Stimulated activated CD8-positive, alpha-beta memory T cell treated with anti-CD3 and anti-CD28 coated beads, Interleukin-7, amount 100 ng/mL, for 48 hours (primary cell): ENCODE data around the gene ING4.

ENCODE experiments used
- DNase-seq, 2 donors: peaks; one replicate each; pipeline ENCODE4 v3.0.0-alpha.2; 2020; ENCODE audit warnings: low read depth in 1 of 2; ENCODE audit errors: extremely low read depth in 1 of 2

Gene ING4

DNA sequence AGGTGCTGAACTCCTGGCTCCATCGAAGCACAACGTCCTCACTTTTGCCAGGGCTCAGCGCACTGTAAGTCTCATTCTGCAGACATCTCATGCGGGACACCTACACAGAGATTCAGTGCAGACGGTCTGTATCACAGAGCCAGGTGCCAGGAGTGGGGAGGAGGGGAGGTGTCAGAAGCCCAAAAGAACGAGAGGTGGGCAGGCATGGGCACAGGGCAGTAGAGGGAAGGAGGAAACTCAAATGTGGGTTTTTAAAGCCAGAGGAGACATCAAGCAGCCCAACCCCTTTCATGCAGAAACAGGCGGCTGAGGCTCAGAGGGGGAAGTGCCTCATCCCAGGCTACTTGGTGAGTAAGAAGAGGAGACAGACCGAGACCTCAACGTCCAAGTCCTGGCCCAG, 24.6 kb downstream of the ING4 start:
- no peak for DNase-seq

DNA sequence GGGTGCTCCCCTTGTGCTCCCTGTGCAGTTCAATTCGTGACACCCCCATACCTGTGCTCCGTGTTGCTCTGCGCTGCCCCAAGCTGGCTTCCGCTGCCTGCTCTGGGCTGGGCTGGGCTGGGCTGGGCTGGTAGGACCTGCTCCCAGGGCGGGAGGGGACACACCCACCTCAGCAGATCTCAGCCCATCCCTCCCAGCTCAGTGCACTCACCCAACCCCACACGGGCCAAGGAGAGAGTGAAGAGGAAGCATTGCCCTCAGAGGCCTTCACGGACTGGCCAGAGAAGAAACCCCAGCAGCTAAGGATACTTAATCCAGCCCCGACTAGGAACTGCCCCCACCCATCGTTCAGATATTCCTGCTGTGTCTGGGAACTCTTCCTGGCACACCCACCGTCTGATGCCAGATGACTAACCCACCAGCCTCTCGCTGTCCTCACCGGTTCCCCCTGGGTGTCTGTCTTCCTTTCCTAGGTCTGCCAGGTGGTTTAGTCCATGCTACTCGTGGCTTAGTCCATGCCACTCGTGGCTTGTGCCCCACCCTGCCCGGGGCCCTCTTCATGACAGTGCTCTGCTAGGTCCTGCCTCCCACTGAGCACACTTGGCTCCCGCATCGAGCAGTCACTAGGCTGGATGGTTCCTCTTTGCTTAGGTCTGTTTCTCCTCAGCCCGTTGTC, 26.9 kb downstream of the ING4 start, which contains the start of gene LPAR5:
Gene LPAR5 (minus strand): TSS at position 104 of the 676 bp plus-strand sequence. CDS start 14,711 bp downstream, outside the sequence.
- DNase-seq = no peak

DNA sequence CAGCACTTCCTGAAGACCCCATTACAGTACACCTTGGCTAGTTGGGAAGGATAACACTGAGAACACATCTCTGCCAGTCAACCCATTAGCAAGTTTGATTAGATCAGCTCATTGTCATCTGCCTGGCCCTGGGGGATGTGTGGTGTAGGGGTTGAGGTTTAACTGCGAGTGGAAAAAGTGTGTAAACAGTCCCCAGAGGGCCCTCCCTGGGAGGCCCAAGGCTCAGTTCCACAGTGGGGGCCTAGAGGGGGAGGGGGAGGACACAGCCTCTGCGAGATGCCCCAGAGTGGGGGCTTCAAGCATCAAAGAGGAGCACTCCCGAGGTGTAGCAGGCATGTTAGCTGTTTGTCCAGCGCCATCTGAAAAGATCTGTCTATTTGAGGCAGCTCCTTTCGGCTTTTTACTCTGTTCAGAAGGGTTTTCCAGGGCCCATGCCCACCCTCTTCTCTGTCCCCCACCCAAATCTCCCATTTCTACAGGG, 27.5 kb downstream of the ING4 start:
- DNase-seq = peak; percentile 54 to 72

DNA sequence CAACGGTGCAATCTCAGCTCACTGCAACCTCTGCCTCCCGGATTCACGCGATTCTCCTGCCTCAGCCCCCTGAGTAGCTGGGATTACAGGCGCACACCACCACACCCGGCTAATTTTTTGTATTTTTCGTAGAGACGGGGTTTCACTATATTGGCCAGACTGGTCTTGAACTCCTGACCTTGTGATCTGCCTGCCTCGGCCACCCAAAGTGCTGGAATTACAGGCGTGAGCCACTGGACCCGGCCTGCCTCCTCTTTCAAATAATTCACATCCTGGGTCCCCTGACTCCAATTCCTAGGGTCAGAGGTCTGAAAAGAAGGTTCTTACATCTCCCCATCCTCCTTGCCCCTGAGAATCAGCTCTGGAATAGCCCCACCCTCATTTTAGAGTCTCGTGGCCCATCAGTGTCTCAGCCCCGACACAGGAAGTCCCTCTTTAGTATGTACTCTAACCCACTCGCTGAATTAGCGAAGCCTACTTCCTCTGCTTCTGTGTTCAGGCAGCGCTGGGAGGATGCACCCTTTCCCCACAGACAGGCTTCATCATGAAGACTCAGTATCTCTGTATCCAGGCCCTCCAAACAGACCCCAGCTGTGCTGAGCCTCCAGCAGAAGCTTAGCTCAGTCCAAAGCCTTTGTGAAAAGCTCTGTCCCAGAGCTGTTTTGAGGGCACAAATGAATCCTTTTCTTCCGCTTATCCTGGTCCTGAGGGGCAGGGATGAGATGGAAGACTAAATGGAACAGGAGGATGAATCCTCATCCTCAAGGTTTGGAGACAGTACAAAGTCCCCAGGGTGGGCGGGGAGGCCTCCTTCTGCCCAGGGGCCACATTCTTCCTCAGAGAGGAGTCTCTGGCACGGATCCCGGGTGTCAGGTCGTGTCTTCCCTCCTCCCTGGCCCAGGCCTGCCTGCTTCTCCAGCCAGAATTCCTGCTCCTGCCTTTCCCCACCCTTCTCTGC, 30.6 kb downstream of the ING4 start:
- no peak for DNase-seq

DNA sequence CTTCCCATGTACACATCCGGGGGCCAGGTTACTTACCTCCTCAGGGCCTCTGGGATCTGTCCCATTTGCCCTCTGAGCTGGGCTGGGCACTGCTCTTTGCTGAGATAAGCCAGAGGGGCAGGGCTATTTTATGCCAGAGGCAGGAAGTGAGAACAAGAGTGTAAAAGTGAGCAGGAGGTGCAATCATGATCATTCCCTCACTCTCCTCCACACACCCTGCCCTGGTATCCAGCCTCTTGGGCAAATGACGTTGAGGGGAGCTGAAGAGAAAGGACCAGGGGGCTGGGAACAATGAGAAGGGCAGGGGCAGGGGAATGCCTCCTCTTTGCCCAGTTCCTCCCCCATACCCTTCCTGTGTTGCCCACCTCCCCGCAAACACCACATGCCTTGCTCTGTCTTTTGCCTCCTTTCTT, 31.4 kb downstream of the ING4 start:
- DNase-seq = no peak

DNA sequence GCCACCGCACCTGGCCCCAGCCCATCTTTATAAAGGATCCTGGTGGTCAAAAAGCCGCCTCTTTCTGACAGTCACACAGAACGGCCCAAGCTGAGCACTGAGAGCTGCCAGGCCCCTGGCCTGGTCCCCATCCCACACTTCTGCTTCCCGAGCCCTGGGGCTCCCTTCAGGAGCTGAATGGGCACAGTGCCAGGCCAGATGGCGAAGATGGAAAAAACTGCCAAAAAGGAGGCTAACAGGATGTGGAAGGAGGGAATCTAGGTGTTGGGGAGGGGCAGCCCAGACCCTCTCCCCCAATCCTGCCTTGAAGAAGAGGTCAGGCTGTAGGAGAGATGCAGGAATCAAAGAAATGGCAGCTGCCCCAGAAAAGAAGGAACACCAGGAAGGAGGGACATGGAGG, 32.2 kb downstream of the ING4 start:
- no peak for DNase-seq

DNA sequence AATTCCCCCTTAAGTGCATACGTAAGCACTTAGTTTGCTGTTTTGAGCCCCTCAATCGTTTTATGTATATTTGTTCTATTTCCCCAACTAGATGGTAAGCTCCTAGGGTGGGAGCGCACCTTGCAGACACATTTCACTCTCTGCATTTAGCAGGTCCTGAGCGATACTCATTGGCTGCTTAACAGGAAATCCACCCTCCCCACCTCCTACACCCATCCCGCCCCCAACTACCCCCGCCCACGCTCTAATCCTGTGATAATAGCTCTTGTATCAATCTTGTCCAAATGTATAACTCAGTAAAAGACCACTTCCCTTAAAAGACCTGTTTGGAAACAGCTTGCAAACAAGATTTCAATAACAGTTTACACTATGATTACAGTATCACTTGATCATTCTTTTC, 35.3 kb downstream of the ING4 start:
- DNase-seq = no peak

DNA sequence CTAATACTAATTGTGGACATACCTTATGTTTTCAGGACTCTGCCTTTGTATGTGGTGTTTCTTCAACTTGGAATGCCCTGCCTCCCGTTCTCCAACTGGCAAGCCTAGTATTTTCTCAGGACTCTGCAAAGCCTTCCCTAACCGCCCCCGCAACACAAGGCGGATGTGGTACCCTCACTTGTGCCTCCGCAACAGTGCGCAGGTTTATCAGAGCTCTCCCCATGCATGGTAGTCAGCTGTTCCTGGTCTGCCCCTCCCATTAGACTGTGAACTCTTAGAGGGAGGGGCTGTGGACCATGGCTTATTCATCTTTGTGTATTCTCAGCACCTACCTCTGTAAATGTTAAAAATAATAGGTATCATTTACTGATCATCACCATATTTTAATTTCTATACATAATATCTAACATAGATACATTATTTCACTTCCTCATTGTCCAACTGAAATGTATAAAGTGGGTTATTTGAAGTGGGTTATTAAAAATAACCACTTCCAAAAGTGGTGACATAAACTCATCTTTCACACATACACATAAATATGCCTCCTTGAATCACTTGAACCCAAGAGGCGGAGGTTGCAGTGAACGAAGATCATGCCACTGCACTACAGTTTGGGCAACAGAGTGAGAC, 36.1 kb downstream of the ING4 start:
- DNase-seq = no peak

DNA sequence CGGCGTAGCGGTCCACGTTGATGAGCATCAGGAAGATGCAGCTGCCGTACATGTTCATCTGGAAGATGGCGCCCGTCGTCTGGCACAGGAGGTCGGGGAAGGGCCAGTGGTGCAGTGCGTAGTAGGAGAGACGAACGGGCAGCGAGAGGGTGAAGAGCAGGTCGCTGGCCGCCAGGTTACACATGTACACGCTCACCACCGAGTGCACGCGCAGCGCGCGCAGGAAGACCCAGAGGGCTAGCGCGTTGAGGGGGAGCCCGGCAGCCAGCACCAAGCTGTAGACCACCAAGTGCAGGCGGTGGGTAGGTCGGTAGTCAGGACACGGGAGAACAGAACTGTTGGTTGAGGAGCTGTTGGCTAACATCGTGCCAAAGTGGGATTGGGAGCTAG, 42.0 kb downstream of the ING4 start:
- no peak for DNase-seq

DNA sequence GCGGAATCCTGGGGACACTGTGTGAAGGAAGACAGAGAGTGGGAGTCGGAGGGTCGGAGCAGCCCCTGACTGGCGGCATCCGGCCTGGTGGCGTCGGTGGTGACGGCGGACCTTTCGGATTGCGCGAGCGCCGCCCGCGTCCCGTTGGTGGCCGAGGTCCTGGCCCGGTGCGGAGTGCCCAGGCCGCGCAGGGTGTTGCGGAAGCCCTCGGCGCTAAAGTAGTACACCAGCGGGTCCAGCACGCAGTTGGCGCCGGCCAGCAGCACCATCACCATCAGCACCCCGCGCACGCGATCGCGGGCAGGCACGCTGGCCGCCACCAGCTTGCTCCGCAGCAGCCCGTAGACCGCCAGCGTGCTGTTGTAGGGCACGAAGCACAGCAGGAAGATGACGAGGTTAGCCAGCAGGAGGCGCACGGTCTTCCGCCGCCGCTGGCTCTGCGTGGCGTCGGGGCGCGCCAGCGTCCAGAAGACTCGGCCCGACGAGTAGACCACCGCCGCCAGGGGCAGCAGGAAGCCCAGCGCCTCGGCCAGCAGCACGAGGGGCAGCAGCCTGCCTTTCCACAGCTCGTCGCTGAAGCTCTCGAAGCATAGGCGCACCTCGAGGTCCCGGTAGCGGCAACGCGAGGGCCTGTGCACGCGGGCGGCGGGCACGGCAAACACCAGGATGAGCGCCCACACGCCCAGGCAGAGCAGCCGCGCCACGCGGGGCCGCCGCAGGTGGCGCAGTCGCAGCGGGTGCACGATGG, 42.6 kb downstream of the ING4 start:
- DNase-seq = no peak

DNA sequence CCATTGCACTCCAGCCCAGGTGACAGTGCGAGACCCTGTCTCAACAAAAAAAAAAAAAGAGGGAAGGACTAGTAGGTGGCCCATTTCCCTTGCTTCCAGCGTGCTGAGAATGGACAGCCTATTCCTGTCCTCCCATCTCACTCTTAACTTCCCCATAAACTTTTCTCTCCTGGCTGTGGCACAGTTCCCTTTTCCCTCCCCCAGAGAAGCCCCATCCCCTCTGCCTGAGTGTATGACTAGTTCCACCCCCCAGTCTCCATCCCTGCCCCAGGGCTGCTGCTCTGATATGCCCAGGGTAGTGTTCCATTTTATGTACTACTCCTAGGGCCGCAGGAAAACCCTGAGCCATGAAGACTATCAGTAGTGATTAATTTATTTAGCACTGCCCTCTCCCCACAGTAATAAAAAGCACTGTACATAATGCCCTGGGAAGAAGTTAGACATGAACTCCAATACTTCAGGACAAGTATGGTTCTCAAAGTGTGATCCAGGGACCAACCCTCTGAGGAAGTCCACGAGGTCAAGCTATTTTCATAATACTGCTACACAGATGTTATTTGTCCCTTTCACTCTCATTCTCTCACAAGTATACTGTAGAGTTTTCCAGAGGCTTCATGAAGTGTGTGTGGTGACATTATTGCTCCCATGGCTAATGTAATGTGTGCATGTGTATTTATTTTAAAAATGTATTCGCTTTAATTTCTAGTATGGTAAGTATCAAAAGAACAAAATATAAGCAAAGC, 44.3 kb downstream of the ING4 start:
- DNase-seq = no peak

DNA sequence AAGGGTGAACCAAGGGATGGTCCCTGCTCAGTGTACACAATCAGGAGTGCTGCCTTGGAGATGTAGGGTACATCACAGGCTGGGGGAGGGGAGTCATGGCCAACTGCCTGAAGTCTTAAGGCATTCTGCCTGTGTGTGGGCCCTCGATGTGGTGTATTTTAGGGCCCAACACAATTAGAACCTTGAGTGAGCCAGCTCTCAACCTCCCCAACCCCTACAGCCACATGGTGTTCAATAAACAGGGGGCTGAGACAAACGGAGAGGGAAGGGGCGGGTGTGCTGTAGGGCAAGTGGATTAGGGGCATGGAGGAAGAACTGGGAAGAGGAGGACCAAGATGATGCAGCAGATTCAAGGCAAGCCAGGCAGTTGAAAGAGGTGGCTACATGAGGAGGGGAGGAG, 47.1 kb downstream of the ING4 start:
- no peak for DNase-seq

DNA sequence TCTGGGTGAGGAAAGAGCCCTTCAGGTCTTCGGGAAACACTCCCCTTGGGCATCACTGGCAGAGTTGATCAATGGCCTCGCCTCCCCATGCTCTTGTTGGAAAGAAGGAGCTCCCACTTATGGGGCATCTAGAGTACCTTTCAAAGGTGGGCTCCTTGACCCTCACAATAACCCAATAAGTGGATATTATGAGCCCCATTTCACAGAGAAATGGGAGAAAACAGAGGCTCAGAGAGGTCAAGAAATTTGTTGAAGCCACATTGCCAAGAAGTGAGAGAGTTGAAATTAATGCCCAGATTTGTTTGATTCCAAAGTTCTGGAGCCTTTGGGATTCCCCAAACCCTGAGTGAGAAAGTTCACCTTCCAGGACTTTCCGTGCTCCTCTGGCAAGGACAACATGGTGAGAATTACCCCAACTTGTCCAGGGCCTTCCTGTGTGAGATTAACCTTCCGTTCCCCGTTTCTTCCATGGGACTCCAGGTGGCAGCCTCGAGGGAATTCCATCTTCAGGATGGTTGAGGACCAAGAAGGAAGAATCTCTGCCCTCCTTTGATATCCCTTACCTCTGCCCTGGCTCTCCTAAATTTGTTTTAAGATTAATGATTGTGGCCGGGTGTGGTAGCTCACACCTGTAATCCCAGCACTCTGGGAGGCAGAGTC, 48.3 kb downstream of the ING4 start:
- DNase-seq = no peak

DNA sequence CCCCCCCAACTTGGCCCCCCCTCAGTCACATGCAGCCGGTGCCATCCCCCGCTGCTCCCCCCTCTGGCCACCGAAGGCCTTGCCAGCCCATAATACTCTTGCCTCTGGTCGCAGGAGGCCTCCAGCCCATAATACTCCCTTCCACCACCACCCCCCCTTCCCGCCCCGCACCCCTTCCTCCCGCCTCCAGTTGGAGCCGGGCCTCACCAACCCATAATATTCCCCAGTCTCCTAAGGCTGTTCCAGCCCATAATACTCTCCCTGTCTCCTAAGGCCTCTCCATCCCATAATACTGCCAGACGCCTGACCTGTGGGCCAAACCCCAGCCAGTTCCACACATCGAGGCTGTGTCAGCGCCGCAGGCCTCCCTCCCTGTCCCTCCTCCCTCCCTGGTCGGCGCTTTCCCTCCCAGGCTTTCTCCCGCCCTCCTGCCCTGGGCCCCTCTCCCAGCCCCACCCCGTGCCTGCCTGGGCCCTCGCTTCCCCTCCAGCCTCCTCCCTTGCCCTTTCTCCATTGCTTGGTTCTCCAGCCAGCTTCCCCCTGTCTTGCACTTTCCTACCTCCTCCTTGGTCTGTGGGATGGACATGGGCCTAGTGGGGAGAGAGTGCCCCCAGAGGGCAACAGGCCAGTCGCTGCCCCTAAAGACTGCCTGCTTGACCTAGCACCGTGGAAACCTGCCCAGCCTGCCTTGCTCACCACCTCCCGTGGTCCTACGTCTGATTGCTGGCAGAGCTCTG, 49.0 kb downstream of the ING4 start:
- no peak for DNase-seq

DNA sequence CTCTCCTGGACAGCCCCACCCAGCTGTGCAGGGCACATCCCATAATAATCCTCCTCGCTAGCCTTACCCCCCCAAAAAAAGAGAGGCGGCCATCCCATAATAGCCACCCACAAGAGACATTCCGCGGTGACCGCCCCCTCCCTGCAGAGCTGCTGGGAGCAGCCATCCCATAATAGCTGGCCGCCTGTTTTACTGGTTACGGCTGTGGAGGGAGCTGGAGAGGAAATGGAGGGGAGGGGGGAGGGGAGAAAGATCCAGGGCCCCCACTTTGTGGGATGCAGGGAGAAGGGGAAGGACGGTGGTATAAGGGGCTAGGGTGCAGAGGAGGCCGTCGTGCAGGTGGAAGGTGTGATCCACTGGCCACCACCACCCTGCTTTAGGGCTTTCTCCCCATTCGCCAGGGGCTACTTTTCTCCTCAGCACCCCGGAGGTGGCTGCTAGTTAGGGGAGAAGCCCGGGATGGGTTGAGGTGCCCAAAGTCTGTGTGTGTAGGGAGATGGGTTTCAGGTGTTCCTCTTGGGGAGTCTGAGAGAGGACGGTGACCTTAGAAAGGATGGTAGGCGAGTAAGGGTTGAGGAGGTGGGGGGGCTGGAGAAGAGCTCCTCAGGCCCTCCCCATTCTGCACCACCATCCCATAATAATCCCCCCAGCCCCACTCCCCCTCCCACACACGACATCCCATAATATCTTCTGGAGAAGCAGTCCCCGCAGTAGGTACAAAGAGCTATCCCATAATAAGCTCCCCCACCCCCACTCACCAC, 49.7 kb downstream of the ING4 start:
- no peak for DNase-seq

DNA sequence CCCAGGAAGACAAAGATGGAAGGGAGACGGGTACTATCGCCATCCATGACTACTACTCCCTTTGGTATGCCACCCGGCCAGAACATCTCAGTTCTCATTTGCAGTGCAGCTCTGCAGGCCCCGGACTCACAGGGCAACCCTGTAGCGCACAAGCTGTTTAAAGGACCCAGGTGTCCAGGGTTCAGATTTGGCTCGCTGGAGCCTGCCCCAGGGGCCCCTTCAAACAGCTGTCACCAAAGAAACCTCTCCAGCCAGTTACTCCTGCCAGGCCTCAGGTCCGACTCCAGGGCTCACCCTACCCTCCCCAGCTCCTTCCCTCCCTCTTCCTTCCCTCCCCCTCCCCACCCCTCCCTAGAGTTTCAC, 50.3 kb downstream of the ING4 start:
- no peak for DNase-seq

DNA sequence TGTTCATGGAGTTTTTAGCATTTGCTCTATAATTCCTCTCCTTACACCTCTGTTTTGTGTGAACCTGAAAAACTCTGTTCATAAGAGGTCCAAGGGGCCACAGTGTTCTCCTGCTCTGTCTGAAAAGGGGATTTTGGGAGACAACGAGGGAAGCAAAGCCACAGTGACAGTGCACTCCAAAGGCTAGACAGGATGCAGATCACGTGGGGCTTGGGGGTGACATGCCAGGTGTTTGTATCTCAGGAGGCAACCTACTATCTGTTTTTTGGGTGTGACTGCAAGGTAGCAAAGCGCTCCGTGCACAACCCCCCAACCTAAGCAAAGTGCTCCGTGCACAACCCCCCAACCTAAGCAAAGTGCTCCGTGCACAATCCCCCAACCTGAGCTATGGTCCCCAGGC, 50.7 kb downstream of the ING4 start:
- no peak for DNase-seq

DNA sequence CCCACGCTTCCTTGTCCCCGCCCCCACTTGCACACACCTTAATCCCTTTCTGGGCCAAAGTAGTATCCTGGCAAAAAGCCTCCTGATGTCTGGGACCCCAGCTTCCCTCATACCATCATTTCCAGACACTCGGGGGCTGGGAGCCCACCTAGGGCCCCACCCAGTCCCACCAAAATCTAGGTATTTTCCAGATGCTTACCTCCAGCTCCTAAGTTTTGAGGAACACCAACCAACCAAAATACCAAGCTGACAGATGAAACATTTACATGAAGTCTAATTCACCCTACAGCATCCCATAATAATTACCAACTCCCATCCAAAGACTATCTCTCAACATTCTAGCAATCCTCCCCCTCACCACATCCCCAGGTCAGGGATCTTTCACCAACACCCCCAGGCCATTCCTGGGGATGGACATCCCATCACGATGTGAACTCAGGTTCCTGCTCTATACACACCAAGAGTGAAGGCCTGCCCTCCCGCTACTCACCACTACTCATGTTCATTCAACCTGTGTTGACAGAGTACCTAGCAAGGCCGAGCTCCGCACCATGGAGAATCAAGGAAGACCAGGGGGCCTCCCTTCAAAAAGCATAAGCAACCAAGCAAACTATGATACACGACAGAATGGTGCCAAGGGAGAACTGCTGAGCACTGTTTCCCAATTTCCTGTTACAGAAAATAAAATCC, 54.2 kb downstream of the ING4 start:
- DNase-seq = no peak
